Measurements from ENCODE around the gene RNF144A.

DNA sequence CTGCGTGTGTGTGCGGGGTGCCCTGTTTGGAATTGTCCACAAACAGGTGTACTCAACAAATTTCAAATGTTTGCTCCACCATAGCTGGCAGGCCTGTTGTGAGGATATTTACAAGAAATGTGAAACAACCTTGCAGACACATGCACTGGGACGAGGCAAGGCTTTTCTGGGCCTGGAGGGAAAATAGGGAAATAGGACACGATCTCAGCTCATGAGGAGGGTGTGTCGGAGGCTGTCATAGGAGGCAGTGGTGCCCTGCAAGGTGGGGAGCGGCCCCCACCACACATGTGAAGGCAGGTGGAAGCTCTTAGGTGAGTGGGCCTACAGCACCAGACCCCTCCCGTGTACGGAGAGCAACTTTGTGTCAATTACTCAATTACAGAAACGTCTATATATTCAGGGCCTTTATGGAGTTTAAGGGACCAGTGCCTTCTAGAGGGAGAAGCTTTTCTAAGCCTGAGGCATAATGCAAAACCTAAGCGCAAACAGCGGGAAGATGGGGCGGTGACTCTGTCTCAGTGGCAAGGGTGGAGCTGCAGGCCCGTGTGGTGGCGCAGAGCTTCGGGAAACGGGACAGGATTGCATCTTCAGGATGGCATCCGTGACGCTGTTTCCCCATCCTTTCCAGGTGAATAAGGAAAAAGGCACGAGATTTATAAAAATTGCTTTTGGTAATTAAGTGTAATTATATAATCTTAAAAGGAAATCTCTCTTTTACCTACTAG, 48.0 kb downstream of the RNF144A start:
- TF ChIP-seq, protein P1, sequence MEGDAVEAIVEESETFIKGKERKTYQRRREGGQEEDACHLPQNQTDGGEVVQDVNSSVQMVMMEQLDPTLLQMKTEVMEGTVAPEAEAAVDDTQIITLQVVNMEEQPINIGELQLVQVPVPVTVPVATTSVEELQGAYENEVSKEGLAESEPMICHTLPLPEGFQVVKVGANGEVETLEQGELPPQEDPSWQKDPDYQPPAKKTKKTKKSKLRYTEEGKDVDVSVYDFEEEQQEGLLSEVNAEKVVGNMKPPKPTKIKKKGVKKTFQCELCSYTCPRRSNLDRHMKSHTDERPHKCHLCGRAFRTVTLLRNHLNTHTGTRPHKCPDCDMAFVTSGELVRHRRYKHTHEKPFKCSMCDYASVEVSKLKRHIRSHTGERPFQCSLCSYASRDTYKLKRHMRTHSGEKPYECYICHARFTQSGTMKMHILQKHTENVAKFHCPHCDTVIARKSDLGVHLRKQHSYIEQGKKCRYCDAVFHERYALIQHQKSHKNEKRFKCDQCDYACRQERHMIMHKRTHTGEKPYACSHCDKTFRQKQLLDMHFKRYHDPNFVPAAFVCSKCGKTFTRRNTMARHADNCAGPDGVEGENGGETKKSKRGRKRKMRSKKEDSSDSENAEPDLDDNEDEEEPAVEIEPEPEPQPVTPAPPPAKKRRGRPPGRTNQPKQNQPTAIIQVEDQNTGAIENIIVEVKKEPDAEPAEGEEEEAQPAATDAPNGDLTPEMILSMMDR (IDR thresholded peaks at IDR 0.05) = no peak
- TF ChIP-seq POLR2A (IDR thresholded peaks at IDR 0.05) = no peak

All from body of pancreas (tissue), 4 donors.